ENCODE data around the gene ATAT1. TPM values are rescaled to one million over a fixed set of nuclear protein-coding genes. Genes with fewer than 3 reads are reported as not detected.

Gene ATAT1
- total and polyA plus RNA-seq, 2 of the 4 experiments (the other 2 are of a cell fraction): 5.6 to 15.5 TPM

- TF ChIP-seq MAZ (IDR thresholded peaks at IDR 0.05; ENCODE audit: borderline replicate concordance, low read depth, low read length): peak; percentile 53; the same call in 1 of the 2 replicates
- TF ChIP-seq RFX5 (IDR thresholded peaks at IDR 0.05; ENCODE audit: low read depth, low read length): no peak
- peak; percentile 76; the same call in 1 of the 2 replicates for TF ChIP-seq POLR2A (IDR thresholded peaks at IDR 0.05; ENCODE audit: low read depth, low read length)
- TF ChIP-seq, protein P1, sequence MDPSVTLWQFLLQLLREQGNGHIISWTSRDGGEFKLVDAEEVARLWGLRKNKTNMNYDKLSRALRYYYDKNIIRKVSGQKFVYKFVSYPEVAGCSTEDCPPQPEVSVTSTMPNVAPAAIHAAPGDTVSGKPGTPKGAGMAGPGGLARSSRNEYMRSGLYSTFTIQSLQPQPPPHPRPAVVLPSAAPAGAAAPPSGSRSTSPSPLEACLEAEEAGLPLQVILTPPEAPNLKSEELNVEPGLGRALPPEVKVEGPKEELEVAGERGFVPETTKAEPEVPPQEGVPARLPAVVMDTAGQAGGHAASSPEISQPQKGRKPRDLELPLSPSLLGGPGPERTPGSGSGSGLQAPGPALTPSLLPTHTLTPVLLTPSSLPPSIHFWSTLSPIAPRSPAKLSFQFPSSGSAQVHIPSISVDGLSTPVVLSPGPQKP (IDR thresholded peaks at IDR 0.05; ENCODE audit: borderline replicate concordance, low read depth, low read length): no peak
Measured at GRCh38 chr6:30626484-30627366, at the start of gene ATAT1 (continued).
